Suppressor macrophage (primary cell): ENCODE measurements around the gene CCDC146.
A peak's percentile ranks its signal among the peaks of the same experiment; 100 is the strongest.

Experiments
- DNase-seq, 4 experiments: peaks; one replicate each; pipeline ENCODE4 v3.0.0-alpha.2; 2020 to 2022

Gene CCDC146

GRCh38 chr7:77284005-77284404, 161.6 kb downstream of the CCDC146 start:
- DNase-seq: no peak

- no peak for DNase-seq
These were observed 162.2 kb downstream of the CCDC146 start for GRCh38 chr7:77284616-77285015.

GRCh38 chr7:77288676-77289320, 166.4 kb downstream of the CCDC146 start:
- DNase-seq: peak in 1 of 4 experiments; percentile 46

GRCh38 chr7:77289387-77289786, 167.0 kb downstream of the CCDC146 start:
- DNase-seq: no peak

GRCh38 chr7:77290425-77290824, 168.0 kb downstream of the CCDC146 start:
- no peak for DNase-seq

- DNase-seq: no peak
These were observed 170.6 kb downstream of the CCDC146 start for GRCh38 chr7:77293046-77293445.

GRCh38 chr7:77295549-77295948, 173.1 kb downstream of the CCDC146 start:
- DNase-seq: no peak

- DNase-seq: peak in 1 of 4 experiments; percentile 26
These were observed 184.0 kb downstream of the CCDC146 start for GRCh38 chr7:77306231-77307067.

- no peak for DNase-seq
These were observed 186.4 kb downstream of the CCDC146 start for GRCh38 chr7:77308792-77309191.

GRCh38 chr7:77309714-77310220, 187.4 kb downstream of the CCDC146 start:
- DNase-seq: peak in 1 of 4 experiments; percentile 6

- no peak for DNase-seq
These were observed 188.6 kb downstream of the CCDC146 start for GRCh38 chr7:77310982-77311381.

GRCh38 chr7:77313085-77313484, 190.7 kb downstream of the CCDC146 start:
- no peak for DNase-seq

- DNase-seq: no peak
These were observed 191.6 kb downstream of the CCDC146 start for GRCh38 chr7:77313876-77314480.

GRCh38 chr7:77315182-77315591, 192.8 kb downstream of the CCDC146 start:
- no peak for DNase-seq

- peak; percentile 50 to 78 (median 66) for DNase-seq
These were observed 194.0 kb downstream of the CCDC146 start for GRCh38 chr7:77316219-77316978.

- DNase-seq: no peak
These were observed 195.6 kb downstream of the CCDC146 start for GRCh38 chr7:77318019-77318418.

GRCh38 chr7:77320137-77320536, 197.7 kb downstream of the CCDC146 start:
- no peak for DNase-seq

GRCh38 chr7:77320714-77321113, 198.3 kb downstream of the CCDC146 start:
- DNase-seq: no peak

GRCh38 chr7:77321300-77321699, 198.9 kb downstream of the CCDC146 start:
- no peak for DNase-seq

- no peak for DNase-seq
These were observed 203.7 kb downstream of the CCDC146 start for GRCh38 chr7:77326131-77326530.

- peak; percentile 79 to 89 (median 83) for DNase-seq
These were observed 204.9 kb downstream of the CCDC146 start for GRCh38 chr7:77327067-77327931.
